B cell (primary cell): ENCODE data around the gene SPATA6L. TPM values are rescaled to one million over a fixed set of nuclear protein-coding genes. Genes with fewer than 3 reads are reported as not detected.

Experiments used
- ATAC-seq: fragments of 200-7000 bp; cut with Tn5 transposase; one replicate; pipeline ENCODE4 v1.10.0; 2021; ENCODE audit warnings: low read depth, mild to moderate bottlenecking, moderate number of reproducible peaks, moderate library complexity
- CTCF ChIA-PET: fragments of 350-600 bp; sonication (Branson Sonifier 250); formaldehyde crosslinking; loops from one replicate; lab custom pipeline; 2021; ENCODE audit warnings: antibody characterized with exemption, inconsistent platforms; lab: Charles Lee
- POLR2A ChIA-PET: fragments of 350-600 bp; sonication (Branson Sonifier 250); formaldehyde crosslinking; loops from one replicate; lab custom pipeline; 2021; ENCODE audit warnings: antibody characterized with exemption; lab: Charles Lee
- DNase-seq: peaks from one replicate; pipeline ENCODE4 v3.0.0; 2013
- H2AFZ ChIP-seq: 2 replicates; pipeline ENCODE4 v1.6.1; 2012; ENCODE audit warnings: mild to moderate bottlenecking, low read depth, low read length; ENCODE audit not compliant: insufficient read depth, poor library complexity, severe bottlenecking
- H3K27ac ChIP-seq, 2 donors: 1 replicate in 1 of 2; 2 replicates in 1 of 2; pipeline ENCODE4 v1.5.1; 2012 to 2013; ENCODE audit warnings: low read length in 2 of 2, mild to moderate bottlenecking in 2 of 2, moderate library complexity in 1 of 2
- H3K27me3 ChIP-seq, 4 experiments: fragments of 200-600 bp in 1 of 4; sonication (generic) in 1 of 4; replicated peaks in 1 of 4; 1 replicate in 2 of 4; 2 replicates in 2 of 4; pipeline versions ENCODE4 v1.6.1 to v1.7.0; 2013 to 2016; ENCODE audit warnings: low read length in 3 of 4, mild to moderate bottlenecking in 2 of 4, mixed read lengths in 1 of 4, moderate library complexity in 1 of 4; ENCODE audit not compliant: insufficient read depth in 4 of 4, control insufficient read depth in 3 of 4; ENCODE audit errors: control extremely low read depth in 1 of 4
- H3K36me3 ChIP-seq, 2 experiments: replicated peaks in 1 of 2; 1 replicate in 1 of 2; 2 replicates in 1 of 2; pipeline versions ENCODE4 v1.6.1 to v1.7.1; 2013; ENCODE audit warnings: low read length in 1 of 2; ENCODE audit not compliant: insufficient read depth in 2 of 2, control insufficient read depth in 1 of 2; ENCODE audit errors: control extremely low read depth in 1 of 2, extremely low read depth in 1 of 2
- H3K4me1 ChIP-seq, 2 donors: fragments of 200-600 bp in 1 of 2; sonication (generic) in 1 of 2; 1 replicate in 1 of 2; 2 replicates in 1 of 2; pipeline versions ENCODE4 v1.5.1 to v1.6.1; 2013 to 2017; ENCODE audit warnings: low read length in 2 of 2; ENCODE audit not compliant: control insufficient read depth in 2 of 2, insufficient read depth in 2 of 2
- H3K4me2 ChIP-seq: replicated peaks from 2 replicates; pipeline ENCODE3; 2012; ENCODE audit warnings: mild to moderate bottlenecking, low read depth, low read length; ENCODE audit not compliant: poor library complexity, severe bottlenecking
- H3K4me3 ChIP-seq, 5 experiments: fragments of 200-600 bp in 1 of 5; sonication (generic) in 1 of 5; 1 replicate in 3 of 5; 2 replicates in 2 of 5; pipeline versions ENCODE4 v1.5.1 to v1.7.0; 2011 to 2016; ENCODE audit warnings: low read length in 4 of 5, mild to moderate bottlenecking in 4 of 5, low read depth in 2 of 5, control low read depth in 1 of 5, moderate library complexity in 1 of 5; ENCODE audit not compliant: insufficient read depth in 1 of 5; ENCODE audit errors: control extremely low read depth in 1 of 5, extremely low read depth in 1 of 5
- H3K79me2 ChIP-seq: fragments of 200-600 bp; sonication (generic); one replicate; pipeline ENCODE4 v1.6.0; 2016; ENCODE audit warnings: low read length; ENCODE audit not compliant: control insufficient read depth, insufficient read depth
- H3K9ac ChIP-seq: fragments of 200-600 bp; sonication (generic); 2 replicates; pipeline ENCODE4 v1.6.1; 2017; ENCODE audit warnings: mild to moderate bottlenecking, low read length, moderate library complexity
- H3K9me3 ChIP-seq, 3 donors: one replicate each; pipeline versions ENCODE4 v1.6.1 to v1.7.1; 2013; ENCODE audit warnings: low read length in 2 of 3; ENCODE audit not compliant: control insufficient read depth in 2 of 3, insufficient read depth in 1 of 3; ENCODE audit errors: control extremely low read depth in 1 of 3
- H4K20me1 ChIP-seq: 2 replicates; pipeline ENCODE4 v1.6.0; 2012; ENCODE audit warnings: mild to moderate bottlenecking, low read length; ENCODE audit not compliant: insufficient read depth, control insufficient read depth, poor library complexity, severe bottlenecking
- H3K27ac Mint-ChIP-seq: one replicate; pipeline ENCODE4 v1.8.0; 2021; ENCODE audit warnings: mixed read lengths
- H3K27me3 Mint-ChIP-seq: one replicate; pipeline ENCODE4 v1.8.0; 2021; ENCODE audit warnings: mixed read lengths
- H3K4me1 Mint-ChIP-seq: one replicate; pipeline ENCODE4 v1.8.0; 2021; ENCODE audit warnings: mixed read lengths
- H3K4me3 Mint-ChIP-seq: one replicate; pipeline ENCODE4 v1.8.0; 2021; ENCODE audit warnings: mixed read lengths
- H3K9me3 Mint-ChIP-seq: one replicate; pipeline ENCODE4 v1.8.0; 2022; ENCODE audit warnings: mixed read lengths; ENCODE audit not compliant: insufficient read depth
- EZH2 ChIP-seq: IDR thresholded peaks from 2 replicates; pipeline ENCODE4 v1.6.1; 2012; ENCODE audit warnings: borderline replicate concordance, low read depth, mild to moderate bottlenecking, moderate library complexity, low read length; ENCODE audit not compliant: insufficient read depth, poor library complexity, severe bottlenecking
- WGBS: methylation state at CpG from one replicate; pipeline ENCODE4 v1.1.5; 2013; ENCODE audit warnings: missing lambda C conversion rate; ENCODE audit not compliant: insufficient coverage; 5-methylcytosine and 5-hydroxymethylcytosine counted together
- intact Hi-C: fragments of 100-400 bp; cut with micrococcal nuclease; formaldehyde crosslinking; loops from one replicate; pipeline ENCODE4 v1.10.0; 2022
- polyA plus RNA-seq: library from polyadenylated mRNA; depleted of rRNA; stranded (reverse); fragments of >200 nt; gene quantifications from 2 replicates; pipeline ENCODE4 v1.2.3, GENCODE V29; 2012
- total RNA-seq, 2 donors: library from RNA; stranded (reverse); fragments of 120-200 nt in 1 of 2; gene quantifications; 1 replicate in 1 of 2; 2 replicates in 1 of 2; pipeline versions ENCODE4 v1.2.3 to v1.2.4, GENCODE V29; 2013 to 2022
- TF ChIP-seq, protein P1 (sequence below): fragments of 200-600 bp; IDR thresholded peaks from one replicate; pipeline ENCODE4 v1.8.0; 2022; ENCODE audit warnings: antibody characterized with exemption, mild to moderate bottlenecking

SPATA6L gene
- total and polyA plus RNA-seq, 2 donors (not counting 1 experiment from before 2014, with no cell fraction given), result 0.09 to 1.2 TPM

DNA sequence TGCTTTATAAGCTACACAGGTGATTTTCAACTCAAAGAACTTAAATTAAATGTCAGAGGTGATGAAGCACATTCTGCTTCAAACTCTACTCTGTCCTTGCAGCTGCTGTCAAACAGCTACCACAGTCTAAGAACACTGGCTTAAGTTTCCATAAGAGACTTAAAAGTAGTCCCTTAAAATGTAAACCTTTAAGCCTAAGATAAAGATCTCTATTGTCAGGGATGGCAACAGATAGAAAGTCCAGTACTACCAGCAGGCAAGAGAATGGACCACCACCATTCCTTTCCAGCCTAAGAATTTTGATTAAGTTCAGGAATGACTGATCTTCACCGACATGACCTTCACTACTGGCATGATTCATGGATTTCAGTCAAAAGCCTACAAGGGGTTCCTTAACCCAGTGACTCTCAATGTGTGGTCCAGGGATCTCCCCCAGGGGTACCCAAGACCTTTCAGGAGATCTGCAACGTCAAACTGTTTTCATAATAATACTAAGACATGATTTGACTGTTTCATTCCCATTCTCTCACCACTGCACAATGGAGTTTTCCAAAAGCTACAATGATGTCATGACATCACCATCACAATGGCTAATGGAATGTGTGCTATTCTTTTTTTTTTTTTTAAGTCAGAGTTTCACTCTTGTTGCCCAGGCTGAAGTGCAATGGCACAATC, 45.3 kb downstream of the SPATA6L start:
- no peaks in the 10 kb centered on the region for H3K4me1 ChIP-seq
- Mint-ChIP-seq H3K27me3 (no peaks in the 10 kb centered on the region), H3K27ac (no peak overlapping the region), H3K4me1 (no peaks in the 10 kb centered on the region), H3K9me3 (no peaks in the 10 kb centered on the region), H3K4me3 (no peak overlapping the region)
- H2AFZ ChIP-seq, result no peak overlapping the region
- 83% methylated on average over 1 of the region's 2 CpGs for WGBS
- H3K9ac ChIP-seq, result no peak overlapping the region
- H3K4me3 ChIP-seq, result no peak overlapping the region
- DNase-seq (no peak), ATAC-seq (no peak)
- no peaks in the 10 kb centered on the region for H3K36me3 ChIP-seq
- ChIA-PET CTCF (interaction anchor here (0.9 kb wide), 1 partner anchor 24 kb away, joined by 3 read pairs; no protein-coding TSS in a partner anchor), POLR2A (no interaction called here)
- H3K79me2 ChIP-seq, result no peaks in the 10 kb centered on the region
- H3K9me3 ChIP-seq, result no peaks in the 10 kb centered on the region
- TF ChIP-seq, protein P1, sequence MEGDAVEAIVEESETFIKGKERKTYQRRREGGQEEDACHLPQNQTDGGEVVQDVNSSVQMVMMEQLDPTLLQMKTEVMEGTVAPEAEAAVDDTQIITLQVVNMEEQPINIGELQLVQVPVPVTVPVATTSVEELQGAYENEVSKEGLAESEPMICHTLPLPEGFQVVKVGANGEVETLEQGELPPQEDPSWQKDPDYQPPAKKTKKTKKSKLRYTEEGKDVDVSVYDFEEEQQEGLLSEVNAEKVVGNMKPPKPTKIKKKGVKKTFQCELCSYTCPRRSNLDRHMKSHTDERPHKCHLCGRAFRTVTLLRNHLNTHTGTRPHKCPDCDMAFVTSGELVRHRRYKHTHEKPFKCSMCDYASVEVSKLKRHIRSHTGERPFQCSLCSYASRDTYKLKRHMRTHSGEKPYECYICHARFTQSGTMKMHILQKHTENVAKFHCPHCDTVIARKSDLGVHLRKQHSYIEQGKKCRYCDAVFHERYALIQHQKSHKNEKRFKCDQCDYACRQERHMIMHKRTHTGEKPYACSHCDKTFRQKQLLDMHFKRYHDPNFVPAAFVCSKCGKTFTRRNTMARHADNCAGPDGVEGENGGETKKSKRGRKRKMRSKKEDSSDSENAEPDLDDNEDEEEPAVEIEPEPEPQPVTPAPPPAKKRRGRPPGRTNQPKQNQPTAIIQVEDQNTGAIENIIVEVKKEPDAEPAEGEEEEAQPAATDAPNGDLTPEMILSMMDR, result no peak
- no peak for TF ChIP-seq EZH2
- H3K27me3 ChIP-seq, result peaks cover 0 to 4% (median under 1%) of the 10 kb centered on the region in 4 experiments
- H3K27ac ChIP-seq, result no peak overlapping the region
- intact Hi-C loops, result no loop called here
- H3K4me2 ChIP-seq, result no peak overlapping the region
- no peaks in the 10 kb centered on the region for H4K20me1 ChIP-seq

DNA sequence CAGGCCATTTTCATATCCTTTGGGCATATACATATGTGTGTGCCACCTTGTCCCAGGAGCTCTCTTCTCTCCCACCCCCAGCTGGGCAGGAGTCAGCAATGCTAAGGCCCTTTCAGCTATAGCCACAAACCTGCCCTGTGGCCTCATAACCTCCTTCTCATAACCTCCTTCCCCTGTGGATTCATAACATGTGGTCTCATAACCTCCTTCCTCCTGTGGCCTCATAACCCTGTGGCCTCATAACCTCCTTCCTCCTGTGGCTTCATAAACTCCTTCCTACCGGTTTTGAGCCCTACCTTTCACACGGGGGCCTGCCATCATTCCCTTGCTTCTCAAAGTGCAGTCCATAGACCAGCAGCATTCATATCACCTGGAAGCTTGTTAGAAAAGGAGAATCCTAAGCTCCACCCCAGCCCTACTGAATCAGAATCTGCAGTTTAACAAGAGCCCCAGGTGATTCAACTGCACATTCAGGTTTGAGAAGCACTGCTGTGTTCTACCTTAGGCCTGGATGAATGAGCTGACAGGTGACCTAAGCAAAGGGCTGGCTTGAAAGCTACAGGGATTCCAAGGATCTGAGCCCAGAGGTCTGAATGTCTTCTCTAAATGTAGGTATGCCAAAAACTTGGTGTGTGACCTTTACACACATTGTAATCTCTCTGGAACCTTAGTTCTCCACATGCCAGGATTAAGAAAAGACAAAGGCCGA, 46.1 kb downstream of the SPATA6L start:
- Histone ChIP-seq H3K4me3 (no peak overlapping the region), H3K4me1 (no peaks in the 10 kb centered on the region), H4K20me1 (no peaks in the 10 kb centered on the region), H3K27me3 (no peaks in the 10 kb centered on the region), H3K9ac (no peak overlapping the region), H3K36me3 (no peaks in the 10 kb centered on the region), H3K79me2 (no peaks in the 10 kb centered on the region), H3K4me2 (no peak overlapping the region), H3K9me3 (no peaks in the 10 kb centered on the region), H3K27ac (no peak overlapping the region), H2AFZ (no peak overlapping the region)
- POLR2A ChIA-PET, result no interaction called here
- CTCF ChIA-PET, result no interaction called here
- no peaks in the 10 kb centered on the region for H3K27me3 Mint-ChIP-seq
- no peak overlapping the region for H3K27ac Mint-ChIP-seq
- no peak overlapping the region for H3K4me3 Mint-ChIP-seq
- ATAC-seq (no peak), DNase-seq (no peak)
- no peaks in the 10 kb centered on the region for H3K4me1 Mint-ChIP-seq
- intact Hi-C loops, result no loop called here
- no peaks in the 10 kb centered on the region for H3K9me3 Mint-ChIP-seq
- 38% methylated on average over 3 of the region's 3 CpGs for WGBS
- TF ChIP-seq, protein P1, result no peak
- TF ChIP-seq EZH2, result no peak
